GM23248 (cell line): ENCODE results near the gene CHD1.
"Not testable (repeated sequence)": the region's sequence is repeated elsewhere in the genome, so short reads cannot be mapped to it uniquely, and the experiment has no call there.

Experiments used
- EZH2 ChIP-seq: fragments of 200-600 bp; sonication (generic); IDR thresholded peaks from 2 replicates; pipeline ENCODE4 v1.6.1; 2018; ENCODE audit warnings: antibody characterized with exemption, mild to moderate bottlenecking; ENCODE audit not compliant: insufficient read depth, poor library complexity, severe bottlenecking
- EZH2phosphoT487 ChIP-seq: fragments of 200-600 bp; sonication (generic); IDR thresholded peaks from 2 replicates; pipeline ENCODE4 v1.6.1; 2018; ENCODE audit warnings: antibody characterized with exemption, moderate library complexity, mild to moderate bottlenecking, low read depth; ENCODE audit not compliant: insufficient read depth

GRCh38 chr5:98955888-98956287 is 27.1 kb upstream of the CHD1 start:
- not testable (repeated sequence) for TF ChIP-seq EZH2phosphoT487, EZH2
